Fibroblast of villous mesenchyme (primary cell): ENCODE measurements around the gene MYBPC3. TPM values are rescaled to one million over a fixed set of nuclear protein-coding genes. Genes with fewer than 3 reads are reported as not detected.

ENCODE experiments used
- DNase-seq: peaks from one replicate; pipeline ENCODE4 v3.0.0-alpha.2; 2010; ENCODE audit warnings: low read depth
- H3K4me3 ChIP-seq: 2 replicates; pipeline ENCODE4 v1.5.1; 2011; ENCODE audit warnings: low read depth, mild to moderate bottlenecking, low read length
- total RNA-seq: library from RNA; depleted of rRNA; stranded (reverse); fragments of >200 nt; gene quantifications from 2 replicates; pipeline ENCODE4 v1.2.3, GENCODE V29; 2012
- TF ChIP-seq, protein P1 (sequence below): IDR thresholded peaks from 2 replicates; pipeline ENCODE4 v1.5.1; 2012; ENCODE audit warnings: low read depth, mild to moderate bottlenecking, low read length; ENCODE audit not compliant: insufficient read depth

Gene MYBPC3
- total RNA-seq, 1 donor, result not detected

GRCh38 chr11:47395223-47396048, 42.9 kb upstream of the MYBPC3 start:
- TF ChIP-seq, protein P1, sequence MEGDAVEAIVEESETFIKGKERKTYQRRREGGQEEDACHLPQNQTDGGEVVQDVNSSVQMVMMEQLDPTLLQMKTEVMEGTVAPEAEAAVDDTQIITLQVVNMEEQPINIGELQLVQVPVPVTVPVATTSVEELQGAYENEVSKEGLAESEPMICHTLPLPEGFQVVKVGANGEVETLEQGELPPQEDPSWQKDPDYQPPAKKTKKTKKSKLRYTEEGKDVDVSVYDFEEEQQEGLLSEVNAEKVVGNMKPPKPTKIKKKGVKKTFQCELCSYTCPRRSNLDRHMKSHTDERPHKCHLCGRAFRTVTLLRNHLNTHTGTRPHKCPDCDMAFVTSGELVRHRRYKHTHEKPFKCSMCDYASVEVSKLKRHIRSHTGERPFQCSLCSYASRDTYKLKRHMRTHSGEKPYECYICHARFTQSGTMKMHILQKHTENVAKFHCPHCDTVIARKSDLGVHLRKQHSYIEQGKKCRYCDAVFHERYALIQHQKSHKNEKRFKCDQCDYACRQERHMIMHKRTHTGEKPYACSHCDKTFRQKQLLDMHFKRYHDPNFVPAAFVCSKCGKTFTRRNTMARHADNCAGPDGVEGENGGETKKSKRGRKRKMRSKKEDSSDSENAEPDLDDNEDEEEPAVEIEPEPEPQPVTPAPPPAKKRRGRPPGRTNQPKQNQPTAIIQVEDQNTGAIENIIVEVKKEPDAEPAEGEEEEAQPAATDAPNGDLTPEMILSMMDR, result no peak

GRCh38 chr11:47394322-47395222, 42.1 kb upstream of the MYBPC3 start:
- DNase-seq, result peak; percentile 57
- no peak overlapping the region for H3K4me3 ChIP-seq
- TF ChIP-seq, protein P1, result no peak

More at GRCh38 chr11:47395223-47396048, 42.9 kb upstream of the MYBPC3 start:
- H3K4me3 ChIP-seq, result no peak overlapping the region
- no peak for DNase-seq

- no peak for DNase-seq
- TF ChIP-seq, protein P1, result no peak
These were observed 41.5 kb upstream of the MYBPC3 start for GRCh38 chr11:47394050-47394321.

GRCh38 chr11:47393163-47394049, 40.9 kb upstream of the MYBPC3 start:
- DNase-seq, result peak; percentile 67

More at GRCh38 chr11:47394050-47394321, 41.5 kb upstream of the MYBPC3 start:
- H3K4me3 ChIP-seq, result no peak overlapping the region

DNA sequence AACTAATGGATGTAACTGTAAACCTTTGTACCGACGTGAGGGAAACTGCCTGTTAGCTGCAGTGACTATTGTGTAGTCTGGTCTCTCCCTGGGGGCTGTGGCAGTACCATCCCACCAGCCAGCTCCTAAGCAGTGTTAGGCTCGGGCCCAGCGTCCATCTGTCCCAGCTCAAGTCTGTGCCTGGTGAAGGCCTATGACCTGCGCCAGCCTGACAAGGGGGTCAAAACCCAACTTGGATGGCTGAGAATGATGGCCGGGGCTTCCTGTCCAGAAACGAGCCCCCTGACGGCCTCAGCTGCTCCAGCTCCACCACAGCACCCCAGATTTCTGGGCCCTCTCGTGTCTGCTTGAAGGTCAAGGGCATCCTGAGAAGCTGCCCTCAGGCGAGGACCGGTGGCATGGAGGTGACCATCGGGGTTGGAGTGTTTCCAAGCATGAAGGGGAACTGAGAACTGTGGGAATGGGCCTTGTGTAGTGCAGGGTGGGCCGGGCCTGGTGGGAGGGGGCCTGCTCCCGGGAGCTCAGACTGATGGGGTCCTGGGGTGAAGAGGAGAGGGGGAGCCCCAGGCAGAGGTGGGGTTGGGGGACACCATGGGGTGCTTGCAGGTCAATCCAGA, 40.2 kb upstream of the MYBPC3 start:
- DNase-seq, result no peak
- TF ChIP-seq, protein P1, result no peak
- H3K4me3 ChIP-seq, result no peak overlapping the region

More at GRCh38 chr11:47393163-47394049, 40.9 kb upstream of the MYBPC3 start:
- H3K4me3 ChIP-seq, result no peak overlapping the region
- TF ChIP-seq, protein P1, result no peak
